AG09309 (cell line): ENCODE results near the gene A2M.

Source experiments
- DNase-seq: peaks from one replicate; pipeline ENCODE4 v3.0.0-alpha.2; 2010; ENCODE audit warnings: low read depth
- H3K4me3 ChIP-seq: 2 replicates; pipeline ENCODE4 v1.5.1; 2011; ENCODE audit warnings: mild to moderate bottlenecking, low read depth, low read length, moderate library complexity; ENCODE audit not compliant: control insufficient read depth
- CTCF ChIP-seq: IDR thresholded peaks from 2 replicates; pipeline ENCODE4 v1.5.1; 2011; ENCODE audit warnings: mild to moderate bottlenecking, low read depth, low read length, inconsistent platforms; ENCODE audit not compliant: insufficient read depth, control insufficient read depth; ENCODE audit errors: missing control alignments

A2M gene

DNA sequence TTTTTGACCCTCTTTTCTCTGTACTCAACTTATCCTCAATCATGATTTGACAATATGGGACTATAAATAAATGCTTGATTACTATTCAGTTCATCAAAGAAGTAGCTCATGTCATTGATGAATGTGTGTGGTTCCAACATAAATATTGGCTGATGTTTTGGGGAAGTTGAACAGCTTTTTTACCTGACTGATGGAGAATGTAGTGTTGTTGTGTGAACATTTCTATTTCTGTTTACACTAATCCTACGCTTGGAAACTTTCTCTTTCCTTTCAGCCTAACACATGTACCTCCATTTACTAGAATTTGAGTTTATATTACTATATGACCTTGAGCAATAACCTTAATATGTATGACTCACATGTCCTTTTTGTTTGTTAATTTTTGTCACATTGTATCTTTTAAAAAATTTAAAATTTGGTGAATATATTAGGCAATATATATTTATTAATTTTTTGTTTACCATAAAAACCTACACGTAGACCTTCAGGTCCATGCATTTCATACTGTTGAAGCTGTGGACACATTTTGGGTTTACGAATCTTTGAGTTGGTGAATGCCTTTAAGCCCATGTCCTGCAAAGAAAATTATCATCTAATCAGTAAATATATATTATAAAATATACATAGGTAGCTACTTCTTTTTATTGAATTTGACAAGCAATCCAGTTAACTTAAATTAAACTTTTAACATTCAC is 21.1 kb downstream of the A2M start:
- no peak for TF ChIP-seq CTCF
- no peak for DNase-seq
- no peak overlapping the region for H3K4me3 ChIP-seq

- no peak for DNase-seq
- TF ChIP-seq CTCF = no peak
- H3K4me3 ChIP-seq = no peak overlapping the region
Observed at GRCh38 chr12:9091891-9092598, 23.7 kb downstream of the A2M start.

DNA sequence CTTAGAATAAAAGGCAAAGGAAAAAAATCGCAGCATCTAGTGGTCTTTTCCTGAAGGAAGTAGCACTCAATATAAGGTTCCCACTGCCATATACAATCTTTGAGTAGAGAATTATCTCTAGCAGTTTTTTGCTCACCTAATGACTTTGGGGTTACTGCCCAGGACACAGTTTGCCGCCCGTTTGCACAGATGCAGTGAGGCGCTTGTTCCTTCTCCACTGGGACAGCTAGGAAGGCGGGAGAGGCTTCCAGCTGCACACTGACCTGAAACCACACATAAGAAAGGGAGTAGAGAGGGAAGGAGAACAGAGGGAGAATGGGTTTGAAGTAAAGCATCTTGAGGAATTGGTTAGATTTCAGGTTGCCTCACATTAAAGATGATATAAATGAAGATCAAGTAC is 25.5 kb downstream of the A2M start:
- no peak for TF ChIP-seq CTCF
- no peak for DNase-seq
- H3K4me3 ChIP-seq = no peak overlapping the region

DNA sequence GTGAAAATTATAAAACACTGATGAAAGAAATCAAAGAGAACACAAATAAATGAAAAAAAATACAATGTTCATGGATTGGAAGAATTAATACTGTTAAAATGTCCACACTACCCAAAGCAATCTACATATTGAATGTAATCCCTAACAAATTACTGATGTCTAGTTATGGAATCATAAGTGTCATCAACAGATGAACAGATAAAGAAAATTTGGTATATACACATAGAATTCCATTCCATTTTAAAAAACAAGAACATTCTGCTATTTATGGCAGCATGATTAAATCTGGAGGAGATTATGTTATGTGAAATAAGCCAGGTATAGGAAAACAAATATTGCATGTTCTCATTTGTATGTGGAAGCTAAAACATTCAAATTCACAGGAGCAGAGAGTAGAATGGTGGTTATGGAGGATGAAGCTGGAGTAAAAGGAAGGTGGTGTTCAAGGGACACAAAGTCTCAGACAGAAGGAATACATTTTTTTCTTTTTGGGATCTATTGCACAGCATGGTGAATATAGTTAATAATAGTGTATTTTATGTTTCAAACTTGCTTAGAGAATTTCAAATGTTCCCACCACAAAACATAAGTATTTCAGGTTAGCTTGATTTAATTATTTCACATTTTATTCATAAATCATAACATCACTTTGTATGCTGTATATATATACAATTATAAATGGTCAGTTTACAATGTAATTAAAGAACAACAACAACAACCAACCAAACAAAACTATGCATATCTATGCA is 28.5 kb downstream of the A2M start:
- H3K4me3 ChIP-seq = no peak overlapping the region
- no peak for DNase-seq
- TF ChIP-seq CTCF = no peak

DNA sequence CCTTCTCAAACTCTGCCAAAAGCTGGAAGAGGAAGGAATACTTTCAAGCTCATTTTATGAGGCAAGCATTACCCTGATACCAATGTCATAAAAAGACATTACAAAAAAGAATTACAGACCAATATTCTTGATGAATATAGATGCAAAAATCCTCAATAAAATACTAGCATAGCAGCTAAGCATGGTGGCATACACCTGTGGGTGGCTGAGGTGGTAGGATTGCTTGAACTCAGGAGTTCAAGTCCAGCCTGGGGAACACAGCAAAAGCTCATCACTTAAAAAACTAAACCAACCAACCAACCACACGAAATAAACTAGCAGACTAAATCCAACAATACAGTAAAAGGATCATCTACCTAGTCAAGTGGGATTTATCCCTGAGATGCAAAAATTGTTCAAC is 29.6 kb downstream of the A2M start:
- no peak for DNase-seq
- H3K4me3 ChIP-seq = no peak overlapping the region
- TF ChIP-seq CTCF = no peak

- DNase-seq = no peak
- TF ChIP-seq CTCF = no peak
- H3K4me3 ChIP-seq = no peak overlapping the region
Observed at GRCh38 chr12:9084417-9084816, 31.3 kb downstream of the A2M start.
